SK-N-SH treated with all-trans-retinoic acid at 6 μM for 48 hours (cell line): ENCODE measurements around the gene ZNF385B.

ENCODE experiments used
- BACH2 ChIP-seq: fragments of 250-450 bp; sonication (Bioruptor Pico); IDR thresholded peaks from 2 replicates; pipeline ENCODE4 v1.9.0; 2021; ENCODE audit warnings: mild to moderate bottlenecking, borderline replicate concordance
- CSDC2 ChIP-seq: fragments of 250-450 bp; sonication (Bioruptor Pico); IDR thresholded peaks from 2 replicates; pipeline ENCODE4 v1.5.0; 2020; ENCODE audit warnings: mild to moderate bottlenecking, moderate library complexity
- ESRRG ChIP-seq: fragments of 250-450 bp; sonication (Bioruptor Pico); IDR thresholded peaks from 2 replicates; pipeline ENCODE4 v1.6.1; 2021; ENCODE audit warnings: mild to moderate bottlenecking
- OSR1 ChIP-seq: fragments of 250-450 bp; sonication (Bioruptor Pico); IDR thresholded peaks from 2 replicates; pipeline ENCODE4 v1.8.0; 2022; ENCODE audit warnings: moderate library complexity, mild to moderate bottlenecking, inconsistent platforms
- PPARA ChIP-seq: fragments of 250-450 bp; sonication (Bioruptor Pico); IDR thresholded peaks from 2 replicates; pipeline ENCODE4 v1.5.0; 2020; ENCODE audit warnings: mild to moderate bottlenecking, borderline replicate concordance
- SNAI2 ChIP-seq: fragments of 250-450 bp; sonication (Bioruptor Pico); IDR thresholded peaks from 2 replicates; pipeline ENCODE4 v1.5.0; 2020; ENCODE audit warnings: mild to moderate bottlenecking, moderate library complexity
- ZC3H10 ChIP-seq: fragments of 250-450 bp; sonication (Bioruptor Pico); IDR thresholded peaks from 2 replicates; pipeline ENCODE4 v1.5.1; 2021; ENCODE audit warnings: mild to moderate bottlenecking, moderate library complexity
- ZFP30 ChIP-seq: fragments of 450-650 bp; formaldehyde crosslinking; IDR thresholded peaks from 2 replicates; pipeline ENCODE4 v1.5.0; 2022; ENCODE audit warnings: mild to moderate bottlenecking, moderate library complexity
- ZNF8 ChIP-seq: fragments of 450-650 bp; formaldehyde crosslinking; IDR thresholded peaks from 2 replicates; pipeline ENCODE4 v1.5.0; 2020; ENCODE audit warnings: mild to moderate bottlenecking, moderate library complexity
- TF ChIP-seq, protein P1 (sequence below): fragments of 250-450 bp; sonication (Bioruptor Pico); IDR thresholded peaks from 2 replicates; pipeline ENCODE4 v1.8.0; 2020; ENCODE audit warnings: mild to moderate bottlenecking, moderate library complexity, borderline replicate concordance

DNA sequence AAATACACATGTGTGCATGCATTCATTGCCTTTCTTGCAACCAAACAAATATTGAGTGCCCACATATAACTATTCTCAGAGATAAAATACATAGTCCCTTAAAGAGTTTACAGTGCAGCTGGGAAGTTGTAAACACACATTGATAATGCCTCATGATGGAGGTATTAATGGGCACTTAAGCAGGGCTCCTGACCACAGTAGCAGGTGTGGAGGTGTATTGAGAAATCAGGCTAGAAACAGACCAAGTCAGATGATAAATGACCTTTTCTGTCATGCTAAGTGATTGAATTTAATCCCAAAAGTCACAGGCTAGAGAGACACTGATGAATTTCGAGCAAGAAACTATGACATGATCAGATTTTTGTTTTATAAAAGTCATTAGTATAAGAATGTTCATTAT lies 157.7 kb downstream of the ZNF385B start:
- no peak for TF ChIP-seq BACH2 (CRISPR knock-in tag)
- TF ChIP-seq, protein P1, sequence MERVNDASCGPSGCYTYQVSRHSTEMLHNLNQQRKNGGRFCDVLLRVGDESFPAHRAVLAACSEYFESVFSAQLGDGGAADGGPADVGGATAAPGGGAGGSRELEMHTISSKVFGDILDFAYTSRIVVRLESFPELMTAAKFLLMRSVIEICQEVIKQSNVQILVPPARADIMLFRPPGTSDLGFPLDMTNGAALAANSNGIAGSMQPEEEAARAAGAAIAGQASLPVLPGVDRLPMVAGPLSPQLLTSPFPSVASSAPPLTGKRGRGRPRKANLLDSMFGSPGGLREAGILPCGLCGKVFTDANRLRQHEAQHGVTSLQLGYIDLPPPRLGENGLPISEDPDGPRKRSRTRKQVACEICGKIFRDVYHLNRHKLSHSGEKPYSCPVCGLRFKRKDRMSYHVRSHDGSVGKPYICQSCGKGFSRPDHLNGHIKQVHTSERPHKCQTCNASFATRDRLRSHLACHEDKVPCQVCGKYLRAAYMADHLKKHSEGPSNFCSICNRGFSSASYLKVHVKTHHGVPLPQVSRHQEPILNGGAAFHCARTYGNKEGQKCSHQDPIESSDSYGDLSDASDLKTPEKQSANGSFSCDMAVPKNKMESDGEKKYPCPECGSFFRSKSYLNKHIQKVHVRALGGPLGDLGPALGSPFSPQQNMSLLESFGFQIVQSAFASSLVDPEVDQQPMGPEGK (CRISPR knock-in tag) = no peak
- TF ChIP-seq ESRRG = no peak
- TF ChIP-seq OSR1 (CRISPR knock-in tag) = no peak
- no peak for TF ChIP-seq ZC3H10 (CRISPR knock-in tag)
- no peak for TF ChIP-seq CSDC2
- TF ChIP-seq ZFP30 (CRISPR knock-in tag) = no peak
- TF ChIP-seq ZNF8 (CRISPR knock-in tag) = no peak
- TF ChIP-seq PPARA (CRISPR knock-in tag) = no peak
- no peak for TF ChIP-seq SNAI2
